Measurements from ENCODE around the gene LARGE1. TPM values are rescaled to one million over a fixed set of nuclear protein-coding genes. Genes with fewer than 3 reads are reported as not detected.

The LARGE1 gene
- total RNA-seq, 4 donors from 2014 or later = 24.9 to 51.0 (median 32.7) TPM

DNA sequence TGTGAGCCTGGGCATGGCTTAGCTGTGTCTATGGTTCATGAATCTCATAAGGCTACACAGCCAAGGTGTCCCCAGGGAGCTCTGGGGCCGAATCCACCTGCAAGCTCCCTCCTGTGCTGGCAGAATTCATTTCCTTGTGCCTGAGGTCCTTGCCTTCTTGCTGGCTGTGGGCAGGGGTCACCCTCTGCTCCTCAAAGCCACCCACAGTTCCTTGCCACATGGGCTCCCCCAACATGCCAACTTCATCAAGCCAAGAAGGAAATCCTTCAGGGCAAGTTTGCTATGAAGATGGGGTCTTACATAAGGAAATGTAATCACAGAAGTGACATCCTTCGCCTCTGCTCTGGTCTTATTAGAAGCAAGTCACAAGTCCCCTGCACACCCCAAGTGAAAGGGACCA, 24.8 kb downstream of the LARGE1 start:
- 88 to 89% methylated on average over 2 of the region's 2 CpGs for WGBS, 2 donors
- no peak for DNase-seq (ENCODE audit: low spot score in 2 of 2)

DNA sequence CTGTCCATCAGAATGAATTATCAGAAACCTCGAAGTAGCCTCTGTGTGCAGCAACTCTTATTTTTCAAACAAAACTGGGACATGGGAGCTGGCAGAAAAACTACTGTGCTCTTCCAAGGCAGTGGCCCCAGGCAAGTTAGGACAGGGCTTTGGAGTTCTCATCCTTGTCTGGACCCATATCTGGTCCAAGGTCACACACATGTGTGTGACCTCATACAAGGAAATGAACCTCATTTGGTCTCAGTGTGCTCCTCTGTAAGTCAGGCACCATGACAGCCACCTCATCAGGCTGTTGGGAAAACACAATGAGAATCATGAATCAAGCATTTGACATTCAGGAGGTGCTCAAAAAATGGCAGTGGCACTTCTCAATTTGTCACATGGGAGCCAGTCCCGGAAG, 25.8 kb downstream of the LARGE1 start:
- Histone ChIP-seq H3K36me3 (no peaks in the 10 kb centered on the region), H3K27ac (no peak overlapping the region), H3K9me3 (peaks cover 0 to 3% (median 0%) of the 10 kb centered on the region in 4 donors), H3K4me3 (no peak overlapping the region), H3K27me3 (no peaks in the 10 kb centered on the region), H3K4me1 (peaks cover 0 to 8% (median 0%) of the 10 kb centered on the region in 4 donors)
- TF ChIP-seq, protein P1, sequence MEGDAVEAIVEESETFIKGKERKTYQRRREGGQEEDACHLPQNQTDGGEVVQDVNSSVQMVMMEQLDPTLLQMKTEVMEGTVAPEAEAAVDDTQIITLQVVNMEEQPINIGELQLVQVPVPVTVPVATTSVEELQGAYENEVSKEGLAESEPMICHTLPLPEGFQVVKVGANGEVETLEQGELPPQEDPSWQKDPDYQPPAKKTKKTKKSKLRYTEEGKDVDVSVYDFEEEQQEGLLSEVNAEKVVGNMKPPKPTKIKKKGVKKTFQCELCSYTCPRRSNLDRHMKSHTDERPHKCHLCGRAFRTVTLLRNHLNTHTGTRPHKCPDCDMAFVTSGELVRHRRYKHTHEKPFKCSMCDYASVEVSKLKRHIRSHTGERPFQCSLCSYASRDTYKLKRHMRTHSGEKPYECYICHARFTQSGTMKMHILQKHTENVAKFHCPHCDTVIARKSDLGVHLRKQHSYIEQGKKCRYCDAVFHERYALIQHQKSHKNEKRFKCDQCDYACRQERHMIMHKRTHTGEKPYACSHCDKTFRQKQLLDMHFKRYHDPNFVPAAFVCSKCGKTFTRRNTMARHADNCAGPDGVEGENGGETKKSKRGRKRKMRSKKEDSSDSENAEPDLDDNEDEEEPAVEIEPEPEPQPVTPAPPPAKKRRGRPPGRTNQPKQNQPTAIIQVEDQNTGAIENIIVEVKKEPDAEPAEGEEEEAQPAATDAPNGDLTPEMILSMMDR (IDR thresholded peaks at IDR 0.05) = no peak
- TF ChIP-seq EP300 (IDR thresholded peaks at IDR 0.05) (no peak), POLR2A (IDR thresholded peaks at IDR 0.05) (no peak)
- WGBS, 2 donors = 89 to 100% methylated on average over 2 of the region's 2 CpGs
- no peak for DNase-seq (ENCODE audit: low spot score in 2 of 2)

More for the DNA sequence above, 24.8 kb downstream of the LARGE1 start:
- Histone ChIP-seq H3K27me3 (no peaks in the 10 kb centered on the region), H3K4me3 (no peak overlapping the region), H3K27ac (no peak overlapping the region), H3K36me3 (no peaks in the 10 kb centered on the region), H3K9me3 (peaks cover 0 to 3% (median 0%) of the 10 kb centered on the region in 4 donors), H3K4me1 (peaks cover 0 to 12% (median 0%) of the 10 kb centered on the region in 4 donors)
- TF ChIP-seq POLR2A (IDR thresholded peaks at IDR 0.05) (no peak), EP300 (IDR thresholded peaks at IDR 0.05) (no peak)
- TF ChIP-seq, protein P1 (IDR thresholded peaks at IDR 0.05) = no peak

DNA sequence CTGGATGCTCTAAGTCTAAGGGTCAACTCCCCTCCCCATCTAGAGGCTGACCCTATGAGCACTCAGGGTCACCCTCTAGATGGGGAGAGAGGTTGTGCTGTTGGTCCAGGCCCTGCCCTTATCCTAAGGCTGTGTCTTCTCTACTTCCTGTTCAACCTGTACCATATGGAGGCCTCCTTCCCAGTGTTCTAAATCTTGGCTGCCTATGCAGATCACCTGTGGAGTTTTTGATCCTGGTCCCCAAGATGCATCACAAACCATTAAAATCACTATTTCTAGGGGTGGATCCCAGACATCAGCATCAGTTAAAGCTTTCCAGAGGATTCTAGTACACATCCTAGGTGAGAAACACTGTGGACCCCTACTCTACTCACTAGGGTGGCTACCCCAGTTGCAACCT, 26.2 kb downstream of the LARGE1 start:
- Histone ChIP-seq H3K27me3 (no peaks in the 10 kb centered on the region), H3K4me1 (peaks cover 0 to 10% (median 0%) of the 10 kb centered on the region in 4 donors), H3K9me3 (peaks cover 0 to 3% (median 0%) of the 10 kb centered on the region in 4 donors), H3K36me3 (no peaks in the 10 kb centered on the region), H3K27ac (no peak overlapping the region), H3K4me3 (no peak overlapping the region)
- no peak for TF ChIP-seq EP300 (IDR thresholded peaks at IDR 0.05)
- TF ChIP-seq POLR2A (IDR thresholded peaks at IDR 0.05) = no peak
- TF ChIP-seq, protein P1 (IDR thresholded peaks at IDR 0.05) = no peak
- no peak for DNase-seq (ENCODE audit: low spot score in 2 of 2)

DNA sequence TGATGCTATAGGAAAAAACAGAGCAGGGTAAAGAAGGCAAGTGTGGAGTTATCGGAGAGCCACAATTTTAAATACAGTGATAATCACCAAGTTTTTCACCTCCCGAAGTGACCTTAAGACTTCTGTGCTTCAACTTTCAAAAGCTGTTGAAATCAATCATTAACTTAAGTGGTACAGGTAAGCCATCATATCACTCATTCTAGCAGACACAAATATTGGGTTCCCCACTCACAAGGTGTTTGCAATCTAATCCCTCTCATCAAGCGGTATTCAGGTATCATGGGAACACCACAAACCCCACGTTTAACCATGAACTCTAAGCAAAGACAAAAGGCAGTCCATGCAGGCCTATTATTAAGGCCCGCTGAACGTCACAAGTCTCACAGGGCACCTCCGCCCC, 26.8 kb downstream of the LARGE1 start:
- no peak overlapping the region for H3K4me3 ChIP-seq
- no peak for DNase-seq (ENCODE audit: low spot score in 2 of 2)
- peaks cover 0 to 14% (median 0%) of the 10 kb centered on the region in 4 donors for H3K4me1 ChIP-seq
- 92% methylated on average over 7 of the region's 7 CpGs for WGBS, 2 donors
- no peaks in the 10 kb centered on the region for H3K36me3 ChIP-seq
- peaks cover 0 to 3% (median 0%) of the 10 kb centered on the region in 4 donors for H3K9me3 ChIP-seq
- no peak overlapping the region for H3K27ac ChIP-seq
- H3K27me3 ChIP-seq = no peaks in the 10 kb centered on the region
- no peak for TF ChIP-seq EP300 (IDR thresholded peaks at IDR 0.05)
- TF ChIP-seq, protein P1 (IDR thresholded peaks at IDR 0.05) = no peak
- no peak for TF ChIP-seq POLR2A (IDR thresholded peaks at IDR 0.05)

DNA sequence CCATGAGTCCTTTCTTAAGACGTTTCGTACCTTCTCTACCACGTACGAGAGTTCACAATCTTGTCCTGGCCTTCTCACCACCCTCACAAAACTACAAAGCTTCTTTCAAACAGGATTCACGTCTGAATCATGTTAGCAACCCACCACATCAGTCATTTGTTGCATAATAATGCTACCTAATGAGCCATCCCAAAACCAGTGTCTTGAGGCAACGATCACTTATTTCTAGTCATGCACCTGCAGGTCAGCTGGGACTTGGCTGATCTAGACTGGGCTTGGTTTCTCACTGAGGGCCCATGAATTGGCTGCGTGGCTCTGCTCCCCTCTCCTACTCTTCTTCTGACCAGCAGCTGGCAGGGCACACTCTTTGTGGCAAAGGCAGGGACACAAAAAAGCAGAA, 28.3 kb downstream of the LARGE1 start:
- DNase-seq (ENCODE audit: low spot score in 2 of 2) = no peak
- H3K27me3 ChIP-seq = no peaks in the 10 kb centered on the region
- peaks cover 0 to 3% (median 0%) of the 10 kb centered on the region in 4 donors for H3K9me3 ChIP-seq
- no peak overlapping the region for H3K27ac ChIP-seq
- TF ChIP-seq EP300 (IDR thresholded peaks at IDR 0.05) = no peak
- TF ChIP-seq, protein P1 (IDR thresholded peaks at IDR 0.05) = no peak
- no peak for TF ChIP-seq POLR2A (IDR thresholded peaks at IDR 0.05)
- no peak overlapping the region for H3K4me3 ChIP-seq
- H3K4me1 ChIP-seq = peaks cover 0 to 14% (median 0%) of the 10 kb centered on the region in 4 donors
- 82% methylated on average over 7 of the region's 7 CpGs for whole genome bisulfite sequencing, 2 donors
- no peaks in the 10 kb centered on the region for H3K36me3 ChIP-seq

All from tibial nerve (tissue), 4 donors.